Ovary (tissue), 9 donors: ENCODE results near the gene RSKR. TPM values are rescaled to one million over a fixed set of nuclear protein-coding genes. Genes with fewer than 3 reads are reported as not detected.

Experiments
- DNase-seq, 5 donors: peaks; one replicate each; pipeline ENCODE4 v3.0.0-alpha.2; 2019 to 2020
- H3K27ac ChIP-seq, 2 donors: fragments of 200-600 bp; one replicate each; pipeline versions ENCODE4 v1.5.1 to v1.8.0; 2019 to 2022
- H3K27me3 ChIP-seq: fragments of 200-600 bp; one replicate; pipeline ENCODE4 v1.8.0; 2022
- H3K36me3 ChIP-seq: fragments of 200-600 bp; sonication (generic); one replicate; pipeline ENCODE4 v1.5.1; 2019
- H3K4me1 ChIP-seq: one replicate; pipeline ENCODE4 v1.8.1; 2013; ENCODE audit warnings: mild to moderate bottlenecking, moderate library complexity; ENCODE audit not compliant: insufficient read depth
- H3K4me3 ChIP-seq: fragments of 200-600 bp; sonication (generic); one replicate; pipeline ENCODE4 v1.5.1; 2017
- H3K9me3 ChIP-seq, 2 donors: fragments of 200-600 bp in 1 of 2; sonication (generic) in 1 of 2; one replicate each; pipeline versions ENCODE4 v1.5.1 to v1.8.1; 2013 to 2019; ENCODE audit warnings: mild to moderate bottlenecking in 1 of 2, moderate library complexity in 1 of 2
- EP300 ChIP-seq: sonication (generic); formaldehyde crosslinking; IDR thresholded peaks from one replicate; pipeline ENCODE4 v1.6.1; 2017; ENCODE audit warnings: antibody characterized with exemption
- POLR2A ChIP-seq: fragments of 450-650 bp; IDR thresholded peaks from one replicate; pipeline ENCODE4 v1.6.1; 2017; ENCODE audit warnings: antibody characterized with exemption, mild to moderate bottlenecking, moderate library complexity
- WGBS, 3 donors: extraction: QIAGEN DNeasy Blood & Tissue Kit in 1 of 3; methylation state at CpG; one replicate each; pipeline versions ENCODE4 v1.1.5 to v1.1.7; 2013 to 2017; 5-methylcytosine and 5-hydroxymethylcytosine counted together
- intact Hi-C, 4 donors: fragments of 100-400 bp; cut with DNase I; formaldehyde crosslinking; loops; one replicate each; pipeline versions ENCODE4 v1.11.0 to v1.15.1; 2022 to 2023
- polyA plus RNA-seq, 2 donors: library from polyadenylated mRNA; stranded (reverse); fragments of 200-250 nt in 1 of 2; fragments of 350-450 nt in 1 of 2; fragmentation: Illumina TruSeq in 1 of 2; extraction: RNeasy Lipid Tissue Mini Kit (QIAGEN cat#74804) in 1 of 2; gene quantifications; one replicate each; pipeline ENCODE4 v1.2.3, GENCODE V29; 2013 to 2014
- total RNA-seq, 7 donors: library from RNA; depleted of rRNA in 2 of 7; stranded (reverse); fragments of >200 nt in 2 of 7; fragmentation: NEBNext Ultra II Directional in 3 of 7; extraction: Animal tissue kit (Norgen Biotek cat#: 25700) in 3 of 7; gene quantifications; one replicate each; pipeline versions ENCODE4 v1.1.0 to v1.2.4, GENCODE V29; 2016 to 2023
- TF ChIP-seq, protein P1 (sequence below), 3 donors: fragments of 450-650 bp in 2 of 3; fragments of 200-600 bp in 1 of 3; IDR thresholded peaks; one replicate each; pipeline versions ENCODE4 v1.5.1 to v1.8.0; 2016 to 2022; ENCODE audit warnings: antibody characterized with exemption in 3 of 3, mild to moderate bottlenecking in 1 of 3
- donor health status: DM: no; HTN: no; CAD: no; lungs with moderate emphysema.
- donor health status: DM: no; HTN: no; CAD: no.
- donor health status: Bipolar disorder and iron deficiency.
- donor health status: DM: yes; HTN: yes; CAD: no.
- donor health status: DM: no; HTN: no; CAD: no.
- donor health status: DM: yes; HTN: yes; CAD: no.

Gene RSKR
- total and polyA plus RNA-seq, 9 donors = 3.6 to 16.2 (median 7.9) TPM

DNA sequence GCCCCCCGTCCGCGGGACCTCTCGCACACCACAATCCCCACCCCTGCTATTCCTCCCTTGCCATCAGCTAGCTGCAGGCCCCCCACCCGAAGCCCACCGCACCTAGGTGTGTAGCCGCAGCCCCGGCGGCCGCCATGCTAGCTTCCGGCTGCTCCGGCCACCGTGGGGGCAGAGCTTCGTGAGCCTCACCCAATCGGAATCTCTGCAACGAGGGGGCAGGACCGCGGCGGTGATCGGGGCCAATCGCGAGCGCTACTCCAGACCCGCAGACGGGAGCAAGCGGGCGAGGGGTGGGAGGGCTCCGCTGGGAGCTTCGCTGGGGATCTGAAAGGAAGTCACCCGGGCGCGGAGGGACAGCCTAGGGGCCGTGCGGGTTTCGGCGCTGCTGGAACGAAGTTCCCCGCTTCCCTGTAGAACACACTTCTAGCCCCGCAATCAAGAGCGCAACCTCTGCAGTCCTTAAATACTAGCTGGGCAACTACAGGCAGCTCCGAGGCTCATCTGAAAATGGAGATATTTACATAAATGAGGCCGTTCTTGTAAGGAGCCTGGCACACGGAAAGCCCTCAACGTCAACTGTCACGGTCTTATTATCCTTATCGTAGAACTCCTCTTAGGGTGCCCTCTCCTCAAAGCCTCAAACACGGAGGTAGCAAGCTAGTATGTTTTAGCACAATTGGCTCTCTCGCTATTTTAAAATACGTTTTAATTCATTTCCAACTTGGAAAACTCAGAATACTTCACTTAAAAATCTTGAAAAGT, 42.4 kb downstream of the RSKR start, which contains the start of gene PIGS:
TSS of gene PIGS (minus strand) at position 164 of the 762 bp plus-strand sequence. CDS start at position 136, 28 bp downstream.
- DNase-seq = peak; percentile 90 to 93 (median 90)
- WGBS, 3 donors = 0 to 1% (median 1%) methylated on average over 42 to 49 of the region's 49 CpGs
- H3K4me1 ChIP-seq = peaks cover 3% of the 10 kb centered on the region
- peak within 1 kb of the TSS; percentile 46 to 75 for H3K27ac ChIP-seq
- no peaks in the 10 kb centered on the region for H3K27me3 ChIP-seq
- H3K9me3 ChIP-seq = no peaks in the 10 kb centered on the region
- peak within 1 kb of the TSS; percentile 82 for H3K4me3 ChIP-seq
- H3K36me3 ChIP-seq = no peaks in the 10 kb centered on the region
- intact Hi-C loops = no loop called here
- TF ChIP-seq, protein P1, sequence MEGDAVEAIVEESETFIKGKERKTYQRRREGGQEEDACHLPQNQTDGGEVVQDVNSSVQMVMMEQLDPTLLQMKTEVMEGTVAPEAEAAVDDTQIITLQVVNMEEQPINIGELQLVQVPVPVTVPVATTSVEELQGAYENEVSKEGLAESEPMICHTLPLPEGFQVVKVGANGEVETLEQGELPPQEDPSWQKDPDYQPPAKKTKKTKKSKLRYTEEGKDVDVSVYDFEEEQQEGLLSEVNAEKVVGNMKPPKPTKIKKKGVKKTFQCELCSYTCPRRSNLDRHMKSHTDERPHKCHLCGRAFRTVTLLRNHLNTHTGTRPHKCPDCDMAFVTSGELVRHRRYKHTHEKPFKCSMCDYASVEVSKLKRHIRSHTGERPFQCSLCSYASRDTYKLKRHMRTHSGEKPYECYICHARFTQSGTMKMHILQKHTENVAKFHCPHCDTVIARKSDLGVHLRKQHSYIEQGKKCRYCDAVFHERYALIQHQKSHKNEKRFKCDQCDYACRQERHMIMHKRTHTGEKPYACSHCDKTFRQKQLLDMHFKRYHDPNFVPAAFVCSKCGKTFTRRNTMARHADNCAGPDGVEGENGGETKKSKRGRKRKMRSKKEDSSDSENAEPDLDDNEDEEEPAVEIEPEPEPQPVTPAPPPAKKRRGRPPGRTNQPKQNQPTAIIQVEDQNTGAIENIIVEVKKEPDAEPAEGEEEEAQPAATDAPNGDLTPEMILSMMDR (IDR thresholded peaks at IDR 0.05) = no peak
- peak; percentile 45 for TF ChIP-seq POLR2A
- no peak for TF ChIP-seq EP300

DNA sequence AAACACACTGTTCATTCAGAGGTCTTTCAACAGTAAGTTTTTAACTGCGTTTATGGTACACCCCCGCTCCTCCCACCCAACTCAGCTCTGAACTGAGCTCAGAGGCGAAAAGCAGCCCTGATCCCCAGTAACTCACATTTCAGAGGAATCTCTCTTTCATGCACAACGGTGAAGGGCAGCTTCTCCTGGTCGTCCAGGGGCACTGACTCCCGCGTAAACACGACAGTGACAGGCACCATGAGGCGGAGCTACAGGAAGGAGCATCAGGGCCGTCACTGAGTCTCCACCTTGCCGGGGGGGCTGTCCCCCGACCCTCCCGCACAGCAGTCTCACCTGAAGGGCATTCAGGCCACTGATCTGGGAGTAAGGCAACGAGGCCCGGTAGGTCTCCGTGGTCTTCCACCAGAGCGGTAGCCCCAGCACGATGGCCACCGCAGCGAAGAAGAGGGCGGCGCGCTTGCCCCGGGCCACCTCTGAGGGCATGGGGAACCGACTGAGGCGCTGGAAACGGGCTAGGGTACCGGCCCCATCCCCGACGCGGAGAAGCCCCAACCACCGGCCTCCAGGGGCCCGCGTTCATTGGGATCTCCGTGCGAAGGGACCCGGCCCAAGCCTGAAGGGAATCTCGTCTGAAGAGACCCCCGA, 43.1 kb downstream of the RSKR start:
- H3K27me3 ChIP-seq = no peaks in the 10 kb centered on the region
- H3K4me3 ChIP-seq = peak overlapping the region; percentile 82
- peak in 3 of 5 donors; percentile 40 to 50 (median 43) for DNase-seq
- TF ChIP-seq, protein P1 (IDR thresholded peaks at IDR 0.05) = no peak
- TF ChIP-seq POLR2A (no peak), EP300 (no peak)
- H3K9me3 ChIP-seq = no peaks in the 10 kb centered on the region
- peaks cover 3% of the 10 kb centered on the region for H3K4me1 ChIP-seq
- H3K36me3 ChIP-seq = no peaks in the 10 kb centered on the region
- peak overlapping the region; percentile 46 to 75 for H3K27ac ChIP-seq
- WGBS, 3 donors = 0 to 2% (median 1%) methylated on average over 38 to 39 of the region's 39 CpGs
- intact Hi-C loops = no loop called here

DNA sequence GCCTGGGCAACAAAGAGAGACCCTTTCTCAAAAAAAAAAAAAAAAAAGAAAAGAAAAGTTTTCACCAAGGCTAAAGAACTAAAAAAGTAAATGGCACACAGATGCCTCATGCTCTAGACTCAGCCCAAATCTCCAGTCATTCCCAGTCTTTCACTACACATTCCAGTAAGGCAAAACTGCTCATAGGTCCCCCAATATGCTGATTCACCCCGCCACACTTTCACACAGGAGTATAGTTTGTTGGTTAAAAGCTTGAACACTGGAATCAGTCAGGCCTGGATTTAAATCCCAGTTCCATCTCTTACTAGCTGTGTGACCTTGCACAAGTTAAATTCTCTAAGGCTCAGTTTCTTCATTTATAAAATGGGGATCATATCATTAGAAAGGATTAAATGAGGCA, 44.5 kb downstream of the RSKR start:
- no peaks in the 10 kb centered on the region for H3K27me3 ChIP-seq
- intact Hi-C loops = no loop called here
- no peak for TF ChIP-seq POLR2A
- TF ChIP-seq, protein P1 (IDR thresholded peaks at IDR 0.05) = no peak
- no peak for TF ChIP-seq EP300
- H3K9me3 ChIP-seq = no peaks in the 10 kb centered on the region
- no peak for DNase-seq
- WGBS, 3 donors = 95 to 98% (median 97%) methylated on average over 1 of the region's 1 CpG
- no peaks in the 10 kb centered on the region for H3K36me3 ChIP-seq
- H3K4me3 ChIP-seq = no peak overlapping the region
- H3K4me1 ChIP-seq = peaks cover 3% of the 10 kb centered on the region
- H3K27ac ChIP-seq = no peak overlapping the region

DNA sequence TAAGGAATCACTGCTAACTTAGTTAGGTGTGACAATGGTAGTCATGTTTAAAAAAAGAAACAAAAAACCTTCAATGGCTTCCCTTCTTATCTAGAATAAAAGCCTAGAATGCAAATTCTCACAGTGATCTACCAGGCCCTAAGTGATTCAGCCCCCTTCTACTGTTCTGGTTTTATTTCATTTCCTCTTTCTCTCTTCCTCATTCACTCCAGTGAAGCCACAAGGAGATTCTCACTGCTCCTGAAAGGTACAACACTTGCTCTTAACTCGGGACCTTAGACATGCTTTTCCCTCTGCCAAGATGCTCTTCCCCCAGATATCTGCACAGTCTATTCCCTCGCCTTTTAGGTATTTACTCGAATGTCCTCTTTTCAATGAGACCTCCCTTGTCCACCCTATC, 46.4 kb downstream of the RSKR start:
- 84 to 88% (median 87%) methylated on average over 3 of the region's 3 CpGs for WGBS, 3 donors
- Histone ChIP-seq H3K36me3 (no peaks in the 10 kb centered on the region), H3K4me1 (peaks cover 3% of the 10 kb centered on the region), H3K9me3 (no peaks in the 10 kb centered on the region), H3K27me3 (no peaks in the 10 kb centered on the region), H3K4me3 (no peak overlapping the region), H3K27ac (no peak overlapping the region)
- TF ChIP-seq POLR2A (no peak), EP300 (no peak)
- TF ChIP-seq, protein P1 (IDR thresholded peaks at IDR 0.05) = no peak
- DNase-seq = no peak
- intact Hi-C loops = no loop called here
